HL-60 (cell line): ENCODE results near the gene KLC1.

Source experiments
- CTCF ChIP-seq: IDR thresholded peaks from one replicate; pipeline ENCODE4 v1.5.1; 2011; ENCODE audit warnings: low read length, control low read depth, inconsistent platforms; ENCODE audit not compliant: insufficient read depth
- POLR2AphosphoS5 ChIP-seq: IDR thresholded peaks from 2 replicates; pipeline ENCODE4 v1.6.1; 2012; ENCODE audit warnings: low read depth
- REST ChIP-seq: IDR thresholded peaks from 2 replicates; pipeline ENCODE4 v1.6.1; 2012; ENCODE audit warnings: low read depth; ENCODE audit not compliant: insufficient replicate concordance
- SPI1 ChIP-seq: IDR thresholded peaks from 2 replicates; pipeline ENCODE4 v1.6.1; 2012; ENCODE audit warnings: low read depth, mild to moderate bottlenecking, borderline replicate concordance

- TF ChIP-seq CTCF = no peak
- no peak for TF ChIP-seq POLR2AphosphoS5
- no peak for TF ChIP-seq REST
- TF ChIP-seq SPI1 = no peak
Measured at GRCh38 chr14:103735439-103735814, 106.4 kb downstream of the KLC1 start.
